Esophagus squamous epithelium (tissue), 5 donors: ENCODE measurements around the gene TPSAB1. TPM values are rescaled to one million over a fixed set of nuclear protein-coding genes. Genes with fewer than 3 reads are reported as not detected.

Source experiments
- DNase-seq: peaks from one replicate; lab custom pipeline; 2025; lab: John Stamatoyannopoulos, UW
- H3K27ac ChIP-seq, 4 donors: fragments of 200-600 bp; sonication (generic); one replicate each; pipeline ENCODE4 v1.5.1; 2016 to 2019; ENCODE audit warnings: mild to moderate bottlenecking in 1 of 4
- H3K27me3 ChIP-seq, 4 donors: fragments of 200-600 bp; sonication (generic); 1 replicate in 3 of 4; 2 replicates in 1 of 4; pipeline versions ENCODE4 v1.5.1 to v1.6.0; 2017 to 2021; ENCODE audit warnings: antibody characterized with exemption in 1 of 4
- H3K36me3 ChIP-seq, 3 donors: fragments of 200-600 bp; sonication (generic); one replicate each; pipeline ENCODE4 v1.5.1; 2016 to 2019
- H3K4me1 ChIP-seq, 3 donors: fragments of 200-600 bp; sonication (generic); one replicate each; pipeline ENCODE4 v1.5.1; 2017 to 2019
- H3K4me3 ChIP-seq, 4 donors: fragments of 200-600 bp; sonication (generic); 1 replicate in 3 of 4; 2 replicates in 1 of 4; pipeline ENCODE4 v1.5.1; 2016 to 2019; ENCODE audit warnings: mild to moderate bottlenecking in 2 of 4, moderate library complexity in 1 of 4
- H3K9me3 ChIP-seq, 3 donors: fragments of 200-600 bp; sonication (generic); one replicate each; pipeline ENCODE4 v1.5.1; 2016 to 2019
- CTCF ChIP-seq, 6 experiments: fragments of 450-650 bp in 4 of 6; fragments of 200-600 bp in 2 of 6; sonication (generic) in 2 of 6; IDR thresholded peaks; one replicate each; pipeline ENCODE4 v1.5.1; 2016 to 2019; ENCODE audit warnings: antibody characterized with exemption in 6 of 6, mild to moderate bottlenecking in 4 of 6, moderate library complexity in 4 of 6
- POLR2A ChIP-seq, 4 donors: fragments of 450-650 bp; IDR thresholded peaks; one replicate each; pipeline ENCODE4 v1.6.1; 2017; ENCODE audit warnings: antibody characterized with exemption in 4 of 4, mild to moderate bottlenecking in 4 of 4, moderate library complexity in 3 of 4
- WGBS, 2 donors: methylation state at CpG; one replicate each; pipeline ENCODE4 v1.1.5; 2018; 5-methylcytosine and 5-hydroxymethylcytosine counted together
- intact Hi-C: fragments of 100-400 bp; cut with DNase I; formaldehyde crosslinking; loops from one replicate; pipeline ENCODE4 v1.15.0; 2022
- total RNA-seq, 4 donors: library from RNA; depleted of rRNA; stranded (reverse); fragments of >200 nt; gene quantifications; one replicate each; pipeline ENCODE4 v1.1.0, GENCODE V29; 2016
- donor health status: DM: yes; HTN: yes; CAD: no.

TPSAB1 gene
- total RNA-seq, 4 donors from 2014 or later, result 3.0 to 395 (median 16.7) TPM

- 64 to 75% methylated on average over 8 to 14 of the region's 30 CpGs for WGBS, 2 donors
- no peaks in the 10 kb centered on the region for H3K9me3 ChIP-seq
- TF ChIP-seq POLR2A (IDR thresholded peaks at IDR 0.05) (no peak), CTCF (IDR thresholded peaks at IDR 0.05) (no peak)
- H3K4me1 ChIP-seq, result no peaks in the 10 kb centered on the region
- DNase-seq, result no peak
- peaks cover 0 to 93% (median 0%) of the 10 kb centered on the region in 4 donors for H3K27me3 ChIP-seq
- no peaks in the 10 kb centered on the region for H3K36me3 ChIP-seq
- intact Hi-C loops, result no loop called here
- H3K27ac ChIP-seq, result no peak overlapping the region
- no peak overlapping the region for H3K4me3 ChIP-seq
These were observed 38.8 kb downstream of the TPSAB1 start for GRCh38 chr16:1279081-1279944.

GRCh38 chr16:1279945-1280589, 39.6 kb downstream of the TPSAB1 start:
- TF ChIP-seq POLR2A (IDR thresholded peaks at IDR 0.05), result no peak
- TF ChIP-seq CTCF (IDR thresholded peaks at IDR 0.05), result no peak
- DNase-seq, result no peak
- 52 to 60% methylated on average over 1 to 4 of the region's 29 CpGs for WGBS, 2 donors
- no peak overlapping the region for H3K4me3 ChIP-seq
- H3K27me3 ChIP-seq, result peaks cover 0 to 92% (median 0%) of the 10 kb centered on the region in 4 donors
- no peaks in the 10 kb centered on the region for H3K4me1 ChIP-seq
- intact Hi-C loops, result no loop called here
- no peak overlapping the region for H3K27ac ChIP-seq
- H3K9me3 ChIP-seq, result no peaks in the 10 kb centered on the region
- H3K36me3 ChIP-seq, result no peaks in the 10 kb centered on the region

- Histone ChIP-seq H3K36me3 (no peaks in the 10 kb centered on the region), H3K4me1 (no peaks in the 10 kb centered on the region), H3K4me3 (no peak overlapping the region), H3K27me3 (peaks cover 0 to 92% (median 0%) of the 10 kb centered on the region in 4 donors), H3K27ac (no peak overlapping the region), H3K9me3 (no peaks in the 10 kb centered on the region)
- intact Hi-C loops, result no loop called here
- 59 to 69% methylated on average over 5 to 8 of the region's 8 CpGs for WGBS, 2 donors
- DNase-seq, result no peak
- TF ChIP-seq POLR2A (IDR thresholded peaks at IDR 0.05), result no peak
- no peak for TF ChIP-seq CTCF (IDR thresholded peaks at IDR 0.05)
These were observed 40.3 kb downstream of the TPSAB1 start for GRCh38 chr16:1280783-1281182.

GRCh38 chr16:1281517-1281916, 41.0 kb downstream of the TPSAB1 start:
- no peak for DNase-seq
- intact Hi-C loops, result no loop called here
- Histone ChIP-seq H3K27me3 (peaks cover 0 to 92% (median 0%) of the 10 kb centered on the region in 4 donors), H3K27ac (no peak overlapping the region), H3K9me3 (no peaks in the 10 kb centered on the region), H3K4me3 (no peak overlapping the region), H3K4me1 (no peaks in the 10 kb centered on the region), H3K36me3 (no peaks in the 10 kb centered on the region)
- 71 to 75% methylated on average over 10 to 14 of the region's 16 CpGs for WGBS, 2 donors
- TF ChIP-seq POLR2A (IDR thresholded peaks at IDR 0.05) (no peak), CTCF (IDR thresholded peaks at IDR 0.05) (no peak)
